ENCODE results near the gene DOCK9. TPM values are rescaled to one million over a fixed set of nuclear protein-coding genes. Genes with fewer than 3 reads are reported as not detected.
A peak's percentile ranks its signal among the peaks of the same experiment; 100 is the strongest.

DOCK9 gene
- total RNA-seq, 1 donor from 2014 or later = 24.1 TPM

- no peak overlapping the region for H3K4me3 Mint-ChIP-seq (ENCODE audit: unreplicated experiment)
- no peak for TF ChIP-seq CTCF (IDR thresholded peaks at IDR 0.05)
- peaks cover 5% of the 10 kb centered on the region for H3K4me1 Mint-ChIP-seq (ENCODE audit: unreplicated experiment)
- H3K9me3 Mint-ChIP-seq (ENCODE audit: unreplicated experiment) = no peaks in the 10 kb centered on the region
- peaks cover 6% of the 10 kb centered on the region for H3K36me3 Mint-ChIP-seq (ENCODE audit: unreplicated experiment)
- no peaks in the 10 kb centered on the region for H3K27me3 Mint-ChIP-seq (ENCODE audit: unreplicated experiment)
- no peak overlapping the region for H3K27ac Mint-ChIP-seq (ENCODE audit: unreplicated experiment)
- no peak for DNase-seq (ENCODE audit: extremely low spot score, unreplicated experiment)
Measured at GRCh38 chr13:98915981-98916380, 61.9 kb downstream of the DOCK9 start.

GRCh38 chr13:98915563-98915962, 62.3 kb downstream of the DOCK9 start:
- Mint-ChIP-seq H3K36me3 (ENCODE audit: unreplicated experiment) (peaks cover 6% of the 10 kb centered on the region), H3K9me3 (ENCODE audit: unreplicated experiment) (no peaks in the 10 kb centered on the region), H3K27me3 (ENCODE audit: unreplicated experiment) (no peaks in the 10 kb centered on the region), H3K4me1 (ENCODE audit: unreplicated experiment) (peaks cover 8% of the 10 kb centered on the region), H3K4me3 (ENCODE audit: unreplicated experiment) (no peak overlapping the region), H3K27ac (ENCODE audit: unreplicated experiment) (no peak overlapping the region)
- no peak for TF ChIP-seq CTCF (IDR thresholded peaks at IDR 0.05)
- no peak for DNase-seq (ENCODE audit: extremely low spot score, unreplicated experiment)

- no peak for TF ChIP-seq CTCF (IDR thresholded peaks at IDR 0.05)
- Mint-ChIP-seq H3K9me3 (ENCODE audit: unreplicated experiment) (no peaks in the 10 kb centered on the region), H3K4me1 (ENCODE audit: unreplicated experiment) (peaks cover 13% of the 10 kb centered on the region), H3K27me3 (ENCODE audit: unreplicated experiment) (no peaks in the 10 kb centered on the region), H3K36me3 (ENCODE audit: unreplicated experiment) (peaks cover 6% of the 10 kb centered on the region), H3K4me3 (ENCODE audit: unreplicated experiment) (no peak overlapping the region), H3K27ac (ENCODE audit: unreplicated experiment) (no peak overlapping the region)
- no peak for DNase-seq (ENCODE audit: extremely low spot score, unreplicated experiment)
Measured at GRCh38 chr13:98913741-98914140, 64.1 kb downstream of the DOCK9 start.

- no peak overlapping the region for H3K27ac Mint-ChIP-seq (ENCODE audit: unreplicated experiment)
- H3K4me1 Mint-ChIP-seq (ENCODE audit: unreplicated experiment) = peaks cover 13% of the 10 kb centered on the region
- no peaks in the 10 kb centered on the region for H3K9me3 Mint-ChIP-seq (ENCODE audit: unreplicated experiment)
- no peak for DNase-seq (ENCODE audit: extremely low spot score, unreplicated experiment)
- H3K27me3 Mint-ChIP-seq (ENCODE audit: unreplicated experiment) = no peaks in the 10 kb centered on the region
- no peak overlapping the region for H3K4me3 Mint-ChIP-seq (ENCODE audit: unreplicated experiment)
- H3K36me3 Mint-ChIP-seq (ENCODE audit: unreplicated experiment) = peaks cover 5% of the 10 kb centered on the region
- no peak for TF ChIP-seq CTCF (IDR thresholded peaks at IDR 0.05)
Measured at GRCh38 chr13:98912846-98913245, 65.0 kb downstream of the DOCK9 start.

- Mint-ChIP-seq H3K4me1 (ENCODE audit: unreplicated experiment) (peaks cover 13% of the 10 kb centered on the region), H3K4me3 (ENCODE audit: unreplicated experiment) (no peak overlapping the region), H3K27ac (ENCODE audit: unreplicated experiment) (peak overlapping the region; percentile 69), H3K9me3 (ENCODE audit: unreplicated experiment) (no peaks in the 10 kb centered on the region), H3K27me3 (ENCODE audit: unreplicated experiment) (no peaks in the 10 kb centered on the region), H3K36me3 (ENCODE audit: unreplicated experiment) (peaks cover 7% of the 10 kb centered on the region)
- DNase-seq (ENCODE audit: extremely low spot score, unreplicated experiment) = no peak
- no peak for TF ChIP-seq CTCF (IDR thresholded peaks at IDR 0.05)
Measured at GRCh38 chr13:98910501-98910951, 67.3 kb downstream of the DOCK9 start.
